Measurements from ENCODE around the gene ME3.

The ME3 gene

DNA sequence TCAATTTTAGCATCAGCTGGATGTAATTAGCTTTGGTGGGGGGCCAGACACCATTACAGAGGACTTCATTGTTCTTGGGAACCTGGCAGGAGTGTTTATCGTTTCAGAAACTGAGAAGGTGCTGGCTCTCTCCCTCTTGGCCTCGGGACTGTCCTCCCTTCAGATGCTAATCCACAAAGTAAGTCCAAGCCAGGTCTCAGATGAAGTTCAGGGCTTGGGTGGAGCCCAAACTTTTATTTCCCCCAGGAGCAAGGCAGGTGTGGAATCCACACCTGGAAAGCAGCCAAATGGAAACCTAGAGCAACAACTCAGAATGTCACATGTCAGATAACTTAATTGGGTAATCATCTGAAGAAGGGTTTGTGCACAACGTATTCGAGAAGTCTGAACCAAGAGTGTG, 119.2 kb downstream of the ME3 start:
- no peak overlapping the region for H3K4me3 ChIP-seq (replicated peaks; ENCODE audit: insufficient read depth, low read length)
- H3K27me3 ChIP-seq (ENCODE audit: insufficient read depth, poor library complexity, severe bottlenecking), result no peaks in the 10 kb centered on the region
- H3K27ac ChIP-seq (replicated peaks), result no peak overlapping the region
- DNase-seq (ENCODE audit: low read depth in 1 of 2, low spot score in 1 of 2), result no peak
- TF ChIP-seq POLR2AphosphoS5 (IDR thresholded peaks at IDR 0.05; ENCODE audit: low read depth) (no peak), SPI1 (IDR thresholded peaks at IDR 0.05; ENCODE audit: borderline replicate concordance, low read depth) (no peak)
- TF ChIP-seq, protein P1, sequence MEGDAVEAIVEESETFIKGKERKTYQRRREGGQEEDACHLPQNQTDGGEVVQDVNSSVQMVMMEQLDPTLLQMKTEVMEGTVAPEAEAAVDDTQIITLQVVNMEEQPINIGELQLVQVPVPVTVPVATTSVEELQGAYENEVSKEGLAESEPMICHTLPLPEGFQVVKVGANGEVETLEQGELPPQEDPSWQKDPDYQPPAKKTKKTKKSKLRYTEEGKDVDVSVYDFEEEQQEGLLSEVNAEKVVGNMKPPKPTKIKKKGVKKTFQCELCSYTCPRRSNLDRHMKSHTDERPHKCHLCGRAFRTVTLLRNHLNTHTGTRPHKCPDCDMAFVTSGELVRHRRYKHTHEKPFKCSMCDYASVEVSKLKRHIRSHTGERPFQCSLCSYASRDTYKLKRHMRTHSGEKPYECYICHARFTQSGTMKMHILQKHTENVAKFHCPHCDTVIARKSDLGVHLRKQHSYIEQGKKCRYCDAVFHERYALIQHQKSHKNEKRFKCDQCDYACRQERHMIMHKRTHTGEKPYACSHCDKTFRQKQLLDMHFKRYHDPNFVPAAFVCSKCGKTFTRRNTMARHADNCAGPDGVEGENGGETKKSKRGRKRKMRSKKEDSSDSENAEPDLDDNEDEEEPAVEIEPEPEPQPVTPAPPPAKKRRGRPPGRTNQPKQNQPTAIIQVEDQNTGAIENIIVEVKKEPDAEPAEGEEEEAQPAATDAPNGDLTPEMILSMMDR (IDR thresholded peaks at IDR 0.05; ENCODE audit: insufficient read depth, low read length), result no peak

DNA sequence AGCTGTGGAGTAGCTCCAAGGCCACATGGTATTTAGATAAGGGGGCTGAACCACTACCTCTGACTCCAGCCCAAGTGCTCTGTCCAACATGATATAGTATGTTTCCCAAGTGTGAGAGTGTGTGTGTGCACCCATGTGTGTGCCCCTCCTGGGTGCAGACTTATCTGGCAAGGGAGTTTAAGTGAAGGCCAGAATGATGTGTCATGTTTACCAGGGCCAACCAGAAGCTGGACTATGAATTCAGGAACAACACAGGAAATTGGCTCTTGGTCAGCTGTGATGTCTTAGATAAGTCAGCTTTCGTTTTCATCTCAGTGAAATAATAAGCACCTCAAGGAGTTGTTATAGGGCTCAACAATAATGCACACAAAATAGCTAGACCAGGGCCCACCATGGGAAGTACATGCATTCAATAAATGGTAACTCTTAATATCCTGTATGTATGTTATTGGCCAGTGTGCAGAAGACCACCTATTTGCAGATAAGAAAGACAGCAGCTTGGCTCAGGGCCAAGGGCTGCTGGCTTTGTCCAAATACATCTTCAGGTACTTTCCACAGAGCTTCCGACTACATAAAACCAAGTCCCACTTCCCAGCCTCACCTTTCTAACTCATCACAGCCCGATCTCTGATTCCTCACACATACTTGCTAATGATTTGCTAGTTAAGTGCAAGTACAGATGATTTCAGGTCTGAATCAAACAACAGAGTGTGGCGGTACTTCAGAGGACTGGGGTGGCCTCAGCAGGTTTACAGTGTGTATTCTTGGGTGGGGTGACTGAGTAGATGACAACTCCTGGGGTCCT, 120.9 kb downstream of the ME3 start:
- H3K27ac ChIP-seq (replicated peaks), result no peak overlapping the region
- H3K27me3 ChIP-seq (ENCODE audit: insufficient read depth, poor library complexity, severe bottlenecking), result no peaks in the 10 kb centered on the region
- DNase-seq (ENCODE audit: low read depth in 1 of 2, low spot score in 1 of 2), result no peak
- TF ChIP-seq, protein P2, sequence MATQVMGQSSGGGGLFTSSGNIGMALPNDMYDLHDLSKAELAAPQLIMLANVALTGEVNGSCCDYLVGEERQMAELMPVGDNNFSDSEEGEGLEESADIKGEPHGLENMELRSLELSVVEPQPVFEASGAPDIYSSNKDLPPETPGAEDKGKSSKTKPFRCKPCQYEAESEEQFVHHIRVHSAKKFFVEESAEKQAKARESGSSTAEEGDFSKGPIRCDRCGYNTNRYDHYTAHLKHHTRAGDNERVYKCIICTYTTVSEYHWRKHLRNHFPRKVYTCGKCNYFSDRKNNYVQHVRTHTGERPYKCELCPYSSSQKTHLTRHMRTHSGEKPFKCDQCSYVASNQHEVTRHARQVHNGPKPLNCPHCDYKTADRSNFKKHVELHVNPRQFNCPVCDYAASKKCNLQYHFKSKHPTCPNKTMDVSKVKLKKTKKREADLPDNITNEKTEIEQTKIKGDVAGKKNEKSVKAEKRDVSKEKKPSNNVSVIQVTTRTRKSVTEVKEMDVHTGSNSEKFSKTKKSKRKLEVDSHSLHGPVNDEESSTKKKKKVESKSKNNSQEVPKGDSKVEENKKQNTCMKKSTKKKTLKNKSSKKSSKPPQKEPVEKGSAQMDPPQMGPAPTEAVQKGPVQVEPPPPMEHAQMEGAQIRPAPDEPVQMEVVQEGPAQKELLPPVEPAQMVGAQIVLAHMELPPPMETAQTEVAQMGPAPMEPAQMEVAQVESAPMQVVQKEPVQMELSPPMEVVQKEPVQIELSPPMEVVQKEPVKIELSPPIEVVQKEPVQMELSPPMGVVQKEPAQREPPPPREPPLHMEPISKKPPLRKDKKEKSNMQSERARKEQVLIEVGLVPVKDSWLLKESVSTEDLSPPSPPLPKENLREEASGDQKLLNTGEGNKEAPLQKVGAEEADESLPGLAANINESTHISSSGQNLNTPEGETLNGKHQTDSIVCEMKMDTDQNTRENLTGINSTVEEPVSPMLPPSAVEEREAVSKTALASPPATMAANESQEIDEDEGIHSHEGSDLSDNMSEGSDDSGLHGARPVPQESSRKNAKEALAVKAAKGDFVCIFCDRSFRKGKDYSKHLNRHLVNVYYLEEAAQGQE (IDR thresholded peaks at IDR 0.05; ENCODE audit: insufficient replicate concordance, low read depth), result no peak
- TF ChIP-seq GABPA (IDR thresholded peaks at IDR 0.05; ENCODE audit: low read depth) (no peak), POLR2AphosphoS5 (IDR thresholded peaks at IDR 0.05; ENCODE audit: low read depth) (no peak), SPI1 (IDR thresholded peaks at IDR 0.05; ENCODE audit: borderline replicate concordance, low read depth) (no peak)
- TF ChIP-seq, protein P1 (IDR thresholded peaks at IDR 0.05; ENCODE audit: insufficient read depth, low read length), result no peak
- no peak overlapping the region for H3K4me3 ChIP-seq (replicated peaks; ENCODE audit: insufficient read depth, low read length)

DNA sequence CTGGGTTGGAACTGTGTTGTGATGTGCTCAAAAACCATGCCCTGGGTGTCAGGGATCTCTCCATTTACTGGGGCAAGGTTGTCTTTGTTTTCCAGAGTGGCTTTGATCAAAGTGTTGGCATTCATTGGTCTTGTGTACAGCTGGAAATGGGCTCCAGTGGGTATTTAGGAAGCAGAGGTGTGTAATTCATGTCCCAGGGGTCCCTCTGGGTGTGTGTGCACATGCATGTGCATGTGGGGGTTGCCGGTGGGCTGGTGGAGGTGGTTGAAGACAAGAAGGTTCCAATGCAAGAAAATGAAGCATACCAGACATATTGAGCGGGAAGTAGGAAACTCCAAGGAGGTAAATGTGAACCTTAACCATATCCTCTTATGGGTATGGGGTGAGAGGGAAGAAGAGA, 121.7 kb downstream of the ME3 start:
- no peak overlapping the region for H3K27ac ChIP-seq (replicated peaks)
- TF ChIP-seq SPI1 (IDR thresholded peaks at IDR 0.05; ENCODE audit: borderline replicate concordance, low read depth) (no peak), GABPA (IDR thresholded peaks at IDR 0.05; ENCODE audit: low read depth) (no peak)
- TF ChIP-seq, protein P2 (IDR thresholded peaks at IDR 0.05; ENCODE audit: insufficient replicate concordance, low read depth), result no peak
- TF ChIP-seq, protein P1 (IDR thresholded peaks at IDR 0.05; ENCODE audit: insufficient read depth, low read length), result no peak

More for the DNA sequence above, 121.7 kb downstream of the ME3 start:
- Histone ChIP-seq H3K4me3 (replicated peaks; ENCODE audit: insufficient read depth, low read length) (no peak overlapping the region), H3K27me3 (ENCODE audit: insufficient read depth, poor library complexity, severe bottlenecking) (no peaks in the 10 kb centered on the region)
- DNase-seq (ENCODE audit: low read depth in 1 of 2, low spot score in 1 of 2), result no peak

Data from HL-60 (cell line).